ENCODE data around the gene GRIP2. TPM values are rescaled to one million over a fixed set of nuclear protein-coding genes. Genes with fewer than 3 reads are reported as not detected.

GRIP2 gene
- total and polyA plus RNA-seq, 4 donors = 0.50 to 8.6 (median 1.9) TPM

- Histone ChIP-seq H3K4me3 (ENCODE audit: low read length in 2 of 2) (no peak overlapping the region), H3K27me3 (ENCODE audit: control insufficient read depth in 1 of 2, insufficient read depth in 2 of 2, low read length in 1 of 2) (peaks cover 0 to 2% of the 10 kb centered on the region in 2 donors), H3K36me3 (ENCODE audit: control insufficient read depth in 1 of 2, insufficient read depth in 2 of 2, low read length in 1 of 2) (no peaks in the 10 kb centered on the region), H3K9me3 (ENCODE audit: control insufficient read depth, low read length) (no peaks in the 10 kb centered on the region), H3K4me1 (ENCODE audit: control insufficient read depth in 1 of 2, insufficient read depth in 2 of 2, low read length in 2 of 2) (no peaks in the 10 kb centered on the region), H3K27ac (ENCODE audit: low read depth in 1 of 2, low read length in 2 of 2) (no peak overlapping the region)
- ATAC-seq (ENCODE audit: low FRiP score) (no peak), DNase-seq (peak in 1 of 2 donors; percentile 17)
- intact Hi-C loops (cut with DNase I) = no loop called here
- 62 to 68% methylated on average over 5 of the region's 5 CpGs for WGBS, 2 donors
Measured at GRCh38 chr3:14553871-14554270, 13.7 kb upstream of the GRIP2 start.

DNA sequence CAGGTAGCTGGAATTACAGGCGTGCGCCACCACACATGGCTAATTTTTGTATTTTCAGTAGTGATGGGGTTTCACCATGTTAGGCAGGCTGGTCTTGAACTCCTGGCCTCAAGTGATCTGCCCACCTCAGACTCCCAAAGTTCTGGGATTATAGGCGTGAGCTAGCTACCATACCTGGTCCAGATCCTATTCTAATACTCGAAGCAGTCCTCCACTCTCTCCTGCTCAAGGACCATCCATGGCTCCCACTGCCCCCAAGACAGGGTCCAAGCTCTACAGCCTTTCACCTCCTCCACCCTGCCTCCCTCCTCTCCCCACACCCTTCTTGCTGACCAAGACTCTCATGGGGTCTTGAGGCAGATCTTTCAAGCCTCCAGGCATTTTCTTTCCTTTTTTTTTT lies 12.6 kb upstream of the GRIP2 start:
- Histone ChIP-seq H3K36me3 (ENCODE audit: control insufficient read depth in 1 of 2, insufficient read depth in 2 of 2, low read length in 1 of 2) (no peaks in the 10 kb centered on the region), H3K9me3 (ENCODE audit: control insufficient read depth, low read length) (no peaks in the 10 kb centered on the region), H3K4me3 (ENCODE audit: low read length in 2 of 2) (no peak overlapping the region), H3K27ac (ENCODE audit: low read depth in 1 of 2, low read length in 2 of 2) (no peak overlapping the region), H3K27me3 (ENCODE audit: control insufficient read depth in 1 of 2, insufficient read depth in 2 of 2, low read length in 1 of 2) (peaks cover 0 to 2% of the 10 kb centered on the region in 2 donors), H3K4me1 (ENCODE audit: control insufficient read depth in 1 of 2, insufficient read depth in 2 of 2, low read length in 2 of 2) (no peaks in the 10 kb centered on the region)
- ATAC-seq (ENCODE audit: low FRiP score) (no peak), DNase-seq (peak in 1 of 2 donors; percentile 16)
- intact Hi-C loops (cut with DNase I) = no loop called here
- WGBS, 2 donors = 91 to 95% methylated on average over 4 of the region's 4 CpGs

- H3K36me3 ChIP-seq (ENCODE audit: control insufficient read depth in 1 of 2, insufficient read depth in 2 of 2, low read length in 1 of 2) = no peaks in the 10 kb centered on the region
- intact Hi-C loops (cut with DNase I) = no loop called here
- peaks cover 0 to 2% of the 10 kb centered on the region in 2 donors for H3K27me3 ChIP-seq (ENCODE audit: control insufficient read depth in 1 of 2, insufficient read depth in 2 of 2, low read length in 1 of 2)
- no peak overlapping the region for H3K27ac ChIP-seq (ENCODE audit: low read depth in 1 of 2, low read length in 2 of 2)
- WGBS, 2 donors = 80 to 88% methylated on average over 8 of the region's 8 CpGs
- H3K4me3 ChIP-seq (ENCODE audit: low read length in 2 of 2) = no peak overlapping the region
- DNase-seq (peak; percentile 12 to 33), ATAC-seq (ENCODE audit: low FRiP score) (no peak)
- no peaks in the 10 kb centered on the region for H3K4me1 ChIP-seq (ENCODE audit: control insufficient read depth in 1 of 2, insufficient read depth in 2 of 2, low read length in 2 of 2)
- no peaks in the 10 kb centered on the region for H3K9me3 ChIP-seq (ENCODE audit: control insufficient read depth, low read length)
Measured at GRCh38 chr3:14552041-14552648, 12.0 kb upstream of the GRIP2 start.

DNA sequence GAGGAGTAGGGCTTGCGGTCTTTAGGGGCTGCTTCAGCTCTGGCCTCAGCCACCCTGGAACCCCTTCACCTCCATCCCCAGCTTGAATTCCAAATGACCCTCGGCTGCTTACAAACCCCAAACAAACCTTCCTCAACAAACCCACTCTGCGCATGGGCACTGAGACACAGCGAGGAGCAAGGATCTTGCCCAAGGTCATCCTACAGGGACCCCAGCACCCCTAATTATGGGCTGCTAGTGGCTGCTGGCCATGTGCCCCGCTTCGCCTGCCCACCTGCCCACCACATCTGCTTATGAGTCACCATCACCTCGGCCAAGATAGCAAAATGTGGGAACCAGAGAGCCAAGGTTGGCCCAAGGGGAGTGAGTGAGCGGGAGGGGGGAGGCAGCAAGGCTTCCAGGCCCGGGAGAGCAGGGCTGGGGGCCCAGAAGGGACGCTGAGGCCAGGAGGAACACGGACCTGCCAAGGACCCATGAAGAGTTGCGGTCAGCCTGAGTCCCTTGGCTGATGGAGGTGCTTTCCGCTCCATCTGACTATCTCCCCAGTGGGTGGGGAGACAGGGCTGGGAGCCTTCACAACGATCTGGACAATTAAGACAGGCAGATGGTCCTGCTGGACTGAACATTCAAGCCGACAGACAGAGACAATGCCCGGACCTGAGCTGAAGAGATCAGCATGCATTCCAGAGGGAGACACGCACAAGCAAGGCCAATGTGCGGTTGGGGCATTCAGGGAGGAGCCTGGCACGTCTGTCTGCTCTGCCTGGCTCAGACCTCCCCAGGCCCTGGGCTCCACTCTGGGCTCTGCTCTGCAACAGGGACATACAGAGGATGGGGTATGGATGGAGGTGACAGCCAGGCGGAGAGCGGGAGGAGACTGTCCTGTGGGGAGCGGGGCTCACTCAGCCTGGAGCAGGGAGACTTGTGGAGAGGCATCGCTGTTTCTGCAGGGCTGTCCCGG lies 10.8 kb upstream of the GRIP2 start:
- ATAC-seq (ENCODE audit: low FRiP score) (no peak), DNase-seq (peak; percentile 14 to 66)
- no peaks in the 10 kb centered on the region for H3K4me1 ChIP-seq (ENCODE audit: control insufficient read depth in 1 of 2, insufficient read depth in 2 of 2, low read length in 2 of 2)
- WGBS, 2 donors = 57 to 60% methylated on average over 24 of the region's 24 CpGs
- H3K27me3 ChIP-seq (ENCODE audit: control insufficient read depth in 1 of 2, insufficient read depth in 2 of 2, low read length in 1 of 2) = peaks cover 0 to 2% of the 10 kb centered on the region in 2 donors
- intact Hi-C loops (cut with DNase I) = no loop called here
- no peaks in the 10 kb centered on the region for H3K9me3 ChIP-seq (ENCODE audit: control insufficient read depth, low read length)
- H3K27ac ChIP-seq (ENCODE audit: low read depth in 1 of 2, low read length in 2 of 2) = no peak overlapping the region
- no peaks in the 10 kb centered on the region for H3K36me3 ChIP-seq (ENCODE audit: control insufficient read depth in 1 of 2, insufficient read depth in 2 of 2, low read length in 1 of 2)
- H3K4me3 ChIP-seq (ENCODE audit: low read length in 2 of 2) = no peak overlapping the region

DNA sequence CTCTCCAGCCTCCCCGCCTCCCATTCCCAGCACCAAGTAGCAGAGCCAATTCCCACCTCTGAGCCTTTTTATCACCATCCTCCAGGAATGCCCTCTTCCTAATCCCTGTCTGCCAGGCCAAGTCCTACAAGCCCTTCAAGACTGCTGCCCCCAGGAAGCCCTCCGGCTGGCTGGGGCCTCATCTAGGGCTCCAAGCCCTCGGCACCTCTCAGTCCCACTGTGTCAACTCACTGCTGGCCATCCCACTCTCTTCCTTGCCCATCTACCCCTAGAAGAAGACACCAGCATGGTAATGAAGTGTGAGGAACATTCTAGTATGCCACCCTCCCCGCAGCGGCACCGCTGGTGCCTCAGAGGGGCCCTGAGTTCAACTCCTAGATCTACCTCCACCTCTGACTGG lies 10.0 kb upstream of the GRIP2 start:
- H3K36me3 ChIP-seq (ENCODE audit: control insufficient read depth in 1 of 2, insufficient read depth in 2 of 2, low read length in 1 of 2) = no peaks in the 10 kb centered on the region
- intact Hi-C loops (cut with DNase I) = no loop called here
- ATAC-seq (ENCODE audit: low FRiP score) (no peak), DNase-seq (peak in 1 of 2 donors; percentile 37)
- no peak overlapping the region for H3K27ac ChIP-seq (ENCODE audit: low read depth in 1 of 2, low read length in 2 of 2)
- WGBS, 2 donors = 95 to 96% methylated on average over 6 of the region's 6 CpGs
- H3K4me3 ChIP-seq (ENCODE audit: low read length in 2 of 2) = no peak overlapping the region
- peaks cover 0 to 2% of the 10 kb centered on the region in 2 donors for H3K27me3 ChIP-seq (ENCODE audit: control insufficient read depth in 1 of 2, insufficient read depth in 2 of 2, low read length in 1 of 2)
- no peaks in the 10 kb centered on the region for H3K4me1 ChIP-seq (ENCODE audit: control insufficient read depth in 1 of 2, insufficient read depth in 2 of 2, low read length in 2 of 2)
- H3K9me3 ChIP-seq (ENCODE audit: control insufficient read depth, low read length) = no peaks in the 10 kb centered on the region

DNA sequence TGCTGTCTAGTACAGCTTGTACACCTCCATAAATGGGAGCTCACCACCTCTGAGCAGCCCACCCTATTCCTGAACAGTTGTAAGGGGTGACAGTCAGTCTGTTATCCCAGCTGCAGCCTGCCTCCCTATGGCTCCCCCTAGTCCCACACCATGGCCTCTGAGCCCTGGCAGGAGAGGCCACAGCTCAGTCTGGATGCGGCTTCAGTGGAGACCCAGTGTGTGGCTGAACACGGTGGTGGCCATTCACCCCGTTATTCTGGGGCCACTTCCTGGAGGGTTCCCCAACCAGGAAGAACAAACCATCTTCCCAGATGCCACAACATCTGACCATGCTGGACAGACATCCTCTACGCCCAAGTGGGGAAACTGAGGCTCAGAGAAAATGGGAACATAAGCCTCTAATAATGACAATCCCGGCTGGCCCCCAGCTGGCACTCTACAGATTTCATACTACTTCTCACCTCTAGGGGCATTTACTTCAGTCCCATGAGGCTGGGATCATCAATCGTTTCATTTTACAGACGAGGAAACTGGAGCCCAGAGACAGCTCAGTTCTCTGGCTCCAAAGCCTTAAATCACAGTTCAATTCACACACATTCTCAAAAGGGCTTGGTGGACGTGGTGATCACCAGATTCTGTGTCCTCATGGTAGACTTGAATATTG lies 9.2 kb upstream of the GRIP2 start:
- 63 to 65% methylated on average over 8 of the region's 8 CpGs for WGBS, 2 donors
- Histone ChIP-seq H3K9me3 (ENCODE audit: control insufficient read depth, low read length) (no peaks in the 10 kb centered on the region), H3K36me3 (ENCODE audit: control insufficient read depth in 1 of 2, insufficient read depth in 2 of 2, low read length in 1 of 2) (no peaks in the 10 kb centered on the region), H3K27ac (ENCODE audit: low read depth in 1 of 2, low read length in 2 of 2) (no peak overlapping the region), H3K4me1 (ENCODE audit: control insufficient read depth in 1 of 2, insufficient read depth in 2 of 2, low read length in 2 of 2) (no peaks in the 10 kb centered on the region), H3K27me3 (ENCODE audit: control insufficient read depth in 1 of 2, insufficient read depth in 2 of 2, low read length in 1 of 2) (peaks cover 0 to 2% of the 10 kb centered on the region in 2 donors), H3K4me3 (ENCODE audit: low read length in 2 of 2) (no peak overlapping the region)
- DNase-seq (peak; percentile 9 to 37), ATAC-seq (ENCODE audit: low FRiP score) (no peak)
- intact Hi-C loops (cut with DNase I) = loop anchor here in 1 of 2 donors (5.0 kb wide), 3 partner anchors 287 to 652 kb away; no protein-coding TSS in a partner anchor

GRCh38 chr3:14548321-14548729 lies 8.2 kb upstream of the GRIP2 start:
- peak; percentile 81 for ATAC-seq (ENCODE audit: low FRiP score)
- peak; percentile 75 to 83 for DNase-seq
- Histone ChIP-seq H3K27ac (ENCODE audit: low read depth in 1 of 2, low read length in 2 of 2) (no peak overlapping the region), H3K4me1 (ENCODE audit: control insufficient read depth in 1 of 2, insufficient read depth in 2 of 2, low read length in 2 of 2) (no peaks in the 10 kb centered on the region), H3K9me3 (ENCODE audit: control insufficient read depth, low read length) (no peaks in the 10 kb centered on the region), H3K4me3 (ENCODE audit: low read length in 2 of 2) (no peak overlapping the region), H3K27me3 (ENCODE audit: control insufficient read depth in 1 of 2, insufficient read depth in 2 of 2, low read length in 1 of 2) (peaks cover 0 to 2% of the 10 kb centered on the region in 2 donors), H3K36me3 (ENCODE audit: control insufficient read depth in 1 of 2, insufficient read depth in 2 of 2, low read length in 1 of 2) (no peaks in the 10 kb centered on the region)
- intact Hi-C loops (cut with DNase I) = loop anchor here in 1 of 2 donors (1.0 to 5.0 kb wide), 4 partner anchors 39 to 651 kb away; no protein-coding TSS in a partner anchor
- WGBS, 2 donors = 11 to 17% methylated on average over 12 of the region's 12 CpGs

- DNase-seq (peak in 1 of 2 donors; percentile 51), ATAC-seq (ENCODE audit: low FRiP score) (no peak)
- 96% methylated on average over 2 of the region's 2 CpGs for WGBS, 2 donors
- Histone ChIP-seq H3K27ac (ENCODE audit: low read depth in 1 of 2, low read length in 2 of 2) (no peak overlapping the region), H3K36me3 (ENCODE audit: control insufficient read depth in 1 of 2, insufficient read depth in 2 of 2, low read length in 1 of 2) (no peaks in the 10 kb centered on the region), H3K9me3 (ENCODE audit: control insufficient read depth, low read length) (no peaks in the 10 kb centered on the region), H3K4me3 (ENCODE audit: low read length in 2 of 2) (no peak overlapping the region), H3K4me1 (ENCODE audit: control insufficient read depth in 1 of 2, insufficient read depth in 2 of 2, low read length in 2 of 2) (no peaks in the 10 kb centered on the region), H3K27me3 (ENCODE audit: control insufficient read depth in 1 of 2, insufficient read depth in 2 of 2, low read length in 1 of 2) (peaks cover 0 to 2% of the 10 kb centered on the region in 2 donors)
- intact Hi-C loops (cut with DNase I) = loop anchor here in 1 of 2 donors (1.0 to 5.0 kb wide), 4 partner anchors 38 to 650 kb away; no protein-coding TSS in a partner anchor
Measured at GRCh38 chr3:14547693-14548092, 7.6 kb upstream of the GRIP2 start.
